K562 (cell line): ENCODE results near the gene NTSR2.

Experiments used
- BACH1 ChIP-seq: fragments of 200-800 bp; sonication (Bioruptor generic); IDR thresholded peaks from 2 replicates; pipeline ENCODE4 v1.6.1; 2016; ENCODE audit warnings: missing genetic modification characterization, missing compliant biosample characterization
- CCNT2 ChIP-seq: IDR thresholded peaks from 2 replicates; pipeline ENCODE4 v1.6.1; 2011; ENCODE audit warnings: borderline replicate concordance, low read depth, mild to moderate bottlenecking, moderate library complexity, mixed read lengths, low read length; ENCODE audit not compliant: insufficient read length; ENCODE audit errors: extremely low read depth
- CTCF ChIP-seq, 3 experiments: IDR thresholded peaks in 2 of 3; conservative IDR thresholded peaks in 1 of 3; 2 replicates each; pipeline ENCODE4 v1.5.1; 2011 to 2012; ENCODE audit warnings: low read length in 3 of 3, mild to moderate bottlenecking in 3 of 3, control low read depth in 2 of 3, improper control_type of control experiment in 1 of 3, inconsistent platforms in 1 of 3, low read depth in 1 of 3, mixed read lengths in 1 of 3, moderate library complexity in 1 of 3; ENCODE audit not compliant: insufficient read depth in 2 of 3
- FOXJ3 ChIP-seq: sonication (generic); formaldehyde crosslinking; IDR thresholded peaks from 2 replicates; pipeline ENCODE4 v1.4.0; 2020; ENCODE audit warnings: mild to moderate bottlenecking, missing genetic modification reagents
- POLR2A ChIP-seq: fragments of 450-650 bp; conservative IDR thresholded peaks from 2 replicates; pipeline ENCODE4 v1.6.1; 2016
- RFX5 ChIP-seq: IDR thresholded peaks from 2 replicates; pipeline ENCODE4 v1.6.1; 2011; ENCODE audit warnings: low read depth, mild to moderate bottlenecking, improper control_type of control experiment, low read length
- SIX5 ChIP-seq, 2 experiments: IDR thresholded peaks; 2 replicates each; pipeline ENCODE4 v1.6.1; 2011; ENCODE audit warnings: low read length in 2 of 2, borderline replicate concordance in 1 of 2, low read depth in 1 of 2, mild to moderate bottlenecking in 1 of 2, moderate library complexity in 1 of 2; ENCODE audit not compliant: insufficient read depth in 1 of 2
- SREBF1 ChIP-seq: fragments of 150-350 bp; IDR thresholded peaks from 2 replicates; pipeline ENCODE4 v1.6.1; 2014; ENCODE audit warnings: antibody characterized with exemption, low read depth, low read length, borderline replicate concordance
- STAT6 ChIP-seq: sonication (generic); formaldehyde crosslinking; IDR thresholded peaks from 2 replicates; pipeline ENCODE4 v1.8.1; 2023; ENCODE audit warnings: mild to moderate bottlenecking, missing genetic modification reagents
- TCF3 ChIP-seq: sonication (generic); formaldehyde crosslinking; IDR thresholded peaks from 2 replicates; pipeline ENCODE4 v1.4.0; 2020; ENCODE audit warnings: mild to moderate bottlenecking, missing genetic modification reagents
- UBTF ChIP-seq, 2 experiments: IDR thresholded peaks; 2 replicates each; pipeline ENCODE4 v1.6.1; 2012; ENCODE audit warnings: improper control_type of control experiment in 2 of 2, low read depth in 2 of 2, low read length in 2 of 2, borderline replicate concordance in 1 of 2
- ZBTB1 ChIP-seq: sonication (generic); formaldehyde crosslinking; IDR thresholded peaks from 2 replicates; pipeline ENCODE4 v1.8.1; 2023; ENCODE audit warnings: missing genetic modification reagents, low read depth, mild to moderate bottlenecking, borderline replicate concordance

GRCh38 chr2:11710210-11710609 is 40.2 kb upstream of the NTSR2 start:
- TF ChIP-seq SREBF1 (no peak), POLR2A (no peak), BACH1 (tag) (no peak), CTCF (IDR thresholded peaks at IDR 0.05 in 2 of 3, conservative IDR thresholded peaks at IDR 0.05 in 1 of 3; ENCODE audit: insufficient read depth in 2 of 3, low read depth in 1 of 3, low read length in 3 of 3) (no peak), CCNT2 (no peak), FOXJ3 (CRISPR knock-in tag) (no peak), ZBTB1 (CRISPR knock-in tag) (no peak), TCF3 (CRISPR knock-in tag) (no peak), SIX5 (IDR thresholded peaks at IDR 0.05; ENCODE audit: borderline replicate concordance in 1 of 2, insufficient read depth in 1 of 2, low read depth in 1 of 2, low read length in 2 of 2) (no peak), UBTF (IDR thresholded peaks at IDR 0.05; ENCODE audit: borderline replicate concordance in 1 of 2, low read depth in 2 of 2, low read length in 2 of 2) (no peak), RFX5 (no peak), STAT6 (no peak)
